HepG2 (cell line): ENCODE data around the gene ADAMTS14. TPM values are rescaled to one million over a fixed set of nuclear protein-coding genes. Genes with fewer than 3 reads are reported as not detected.

Source experiments
- ATAC-seq: fragments of 200-7000 bp; cut with Tn5 transposase; 3 replicates; pipeline ENCODE4 v1.9.1; 2020; ENCODE audit warnings: mild to moderate bottlenecking, moderate library complexity
- BruUV-seq: library from RNA; stranded (reverse); fragments of 400-500 nt; replicated peaks from 2 replicates; lab custom pipeline; 2021; lab: Mats Ljungman, UMichigan
- CTCF ChIA-PET: fragments of 300-600 bp; formaldehyde crosslinking; extraction: SDS; loops from one replicate; lab custom pipeline; 2021; ENCODE audit warnings: low total read pairs, inconsistent platforms, low intra/inter-chr PET ratio; lab: Yijun Ruan, JAX
- POLR2A ChIA-PET: fragments of 350-600 bp; sonication (Branson Sonifier 250); formaldehyde crosslinking; loops from one replicate; lab custom pipeline; 2020; ENCODE audit warnings: antibody characterized with exemption, inconsistent platforms; lab: Yijun Ruan, JAX
- DNase-seq: peaks from one replicate; pipeline ENCODE4 v3.0.0-alpha.2; 2015; ENCODE audit warnings: low spot score
- FAIRE-seq: peaks from 3 replicates; lab custom pipeline; 2011; peaks lifted over from hg19 to GRCh38; lab: Jason Lieb, UNC
- H2AFZ ChIP-seq: one replicate; pipeline ENCODE4 v1.6.1; 2011; ENCODE audit warnings: low read length, inconsistent platforms
- H3K27ac ChIP-seq: fragments of 300-600 bp; 3 replicates; pipeline ENCODE4 v1.8.0; 2011; ENCODE audit warnings: mixed run types, mild to moderate bottlenecking, mixed read lengths, low read length, inconsistent platforms; ENCODE audit not compliant: insufficient read depth; ENCODE audit errors: extremely low read length
- H3K27me3 ChIP-seq, 2 experiments: fragments of 200-600 bp in 1 of 2; 2 replicates in 1 of 2; 3 replicates in 1 of 2; pipeline versions ENCODE4 v1.6.0 to v1.8.0; 2011; ENCODE audit warnings: low read length in 2 of 2, mild to moderate bottlenecking in 2 of 2, moderate library complexity in 2 of 2, inconsistent platforms in 1 of 2; ENCODE audit not compliant: insufficient read depth in 2 of 2, control insufficient read depth in 1 of 2
- H3K36me3 ChIP-seq, 2 experiments: fragments of 200-600 bp in 1 of 2; replicated peaks in 1 of 2; 2 replicates in 1 of 2; 3 replicates in 1 of 2; pipeline versions ENCODE4 v1.5.1 to v1.8.0; 2011; ENCODE audit warnings: low read length in 2 of 2, inconsistent platforms in 1 of 2; ENCODE audit not compliant: insufficient read depth in 2 of 2, control insufficient read depth in 1 of 2
- H3K4me1 ChIP-seq: 2 replicates; pipeline ENCODE4 v1.5.1; 2012; ENCODE audit warnings: low read length, inconsistent platforms; ENCODE audit not compliant: insufficient read depth
- H3K4me2 ChIP-seq: 2 replicates; pipeline ENCODE4 v1.6.0; 2011; ENCODE audit warnings: low read depth, low read length, inconsistent platforms
- H3K4me3 ChIP-seq, 3 experiments: fragments of 200-600 bp in 1 of 3; sonication (generic), shearing (Covaris generic) in 1 of 3; replicated peaks in 1 of 3; 2 replicates each; pipeline ENCODE4 v1.5.1; 2011 to 2016; ENCODE audit warnings: low read length in 3 of 3, inconsistent platforms in 2 of 3, low read depth in 2 of 3, mild to moderate bottlenecking in 2 of 3, control low read depth in 1 of 3, mixed read lengths in 1 of 3; ENCODE audit not compliant: insufficient read depth in 1 of 3
- H3K79me2 ChIP-seq: one replicate; pipeline ENCODE4 v1.6.1; 2011; ENCODE audit warnings: low read length, inconsistent platforms; ENCODE audit not compliant: insufficient read depth
- H3K9ac ChIP-seq: 2 replicates; pipeline ENCODE4 v1.6.0; 2011; ENCODE audit warnings: mild to moderate bottlenecking, low read depth, low read length, inconsistent platforms; ENCODE audit not compliant: insufficient read depth
- H3K9me3 ChIP-seq: 2 replicates; pipeline ENCODE4 v1.5.1; 2012; ENCODE audit warnings: mild to moderate bottlenecking, low read length
- H4K20me1 ChIP-seq: 2 replicates; pipeline ENCODE4 v1.6.0; 2011; ENCODE audit warnings: inconsistent platforms, mild to moderate bottlenecking, low read length, moderate library complexity; ENCODE audit not compliant: insufficient read depth
- ATRX ChIP-seq: sonication (generic); formaldehyde crosslinking; IDR thresholded peaks from 2 replicates; pipeline ENCODE4 v1.4.0; 2020; ENCODE audit warnings: missing genetic modification reagents, borderline replicate concordance
- CSRNP1 ChIP-seq: sonication (generic); formaldehyde crosslinking; IDR thresholded peaks from 2 replicates; pipeline ENCODE4 v1.8.1; 2023; ENCODE audit warnings: mild to moderate bottlenecking, missing genetic modification reagents
- HNF1A ChIP-seq, 2 experiments: sonication (generic) in 1 of 2; formaldehyde crosslinking in 1 of 2; IDR thresholded peaks; 2 replicates each; pipeline versions ENCODE4 v1.4.0 to v1.6.1; 2016 to 2020; ENCODE audit warnings: borderline replicate concordance in 1 of 2, low read depth in 1 of 2, mild to moderate bottlenecking in 1 of 2, missing genetic modification reagents in 1 of 2
- IRF9 ChIP-seq: sonication (generic); formaldehyde crosslinking; IDR thresholded peaks from 2 replicates; pipeline ENCODE4 v1.8.0; 2022; ENCODE audit warnings: missing genetic modification reagents, mild to moderate bottlenecking, borderline replicate concordance
- KLF6 ChIP-seq: IDR thresholded peaks from 2 replicates; pipeline ENCODE4 v1.8.0; 2016; ENCODE audit warnings: missing biosample characterization, missing genetic modification reagents
- MATR3 ChIP-seq: sonication (generic); formaldehyde crosslinking; IDR thresholded peaks from 2 replicates; pipeline ENCODE4 v1.4.0; 2020; ENCODE audit warnings: missing genetic modification reagents
- MIXL1 ChIP-seq: IDR thresholded peaks from 2 replicates; pipeline ENCODE4 v1.6.1; 2016
- SMC3 ChIP-seq: IDR thresholded peaks from 2 replicates; pipeline ENCODE4 v1.6.1; 2011; ENCODE audit warnings: low read length, improper control_type of control experiment
- ZMYM4 ChIP-seq: sonication (generic); formaldehyde crosslinking; IDR thresholded peaks from 2 replicates; pipeline ENCODE4 v1.8.1; 2023; ENCODE audit warnings: mild to moderate bottlenecking, missing genetic modification reagents
- ZNF232 ChIP-seq: sonication (generic); formaldehyde crosslinking; IDR thresholded peaks from 2 replicates; pipeline ENCODE4 v1.4.0; 2020; ENCODE audit warnings: missing genetic modification reagents, borderline replicate concordance
- ZNF33B ChIP-seq: sonication (generic); formaldehyde crosslinking; IDR thresholded peaks from 2 replicates; pipeline ENCODE4 v1.5.1; 2020; ENCODE audit warnings: mild to moderate bottlenecking, missing genetic modification reagents
- ZNF569 ChIP-seq: sonication (generic); formaldehyde crosslinking; IDR thresholded peaks from 2 replicates; pipeline ENCODE4 v1.5.0; 2020; ENCODE audit warnings: mild to moderate bottlenecking, missing genetic modification reagents, moderate library complexity, borderline replicate concordance
- ZNF703 ChIP-seq: sonication (generic); formaldehyde crosslinking; IDR thresholded peaks from 2 replicates; pipeline ENCODE4 v1.5.1; 2020; ENCODE audit warnings: missing genetic modification reagents, mild to moderate bottlenecking, moderate library complexity, borderline replicate concordance
- ZSCAN22 ChIP-seq: sonication (generic); formaldehyde crosslinking; IDR thresholded peaks from 2 replicates; pipeline ENCODE4 v1.4.0; 2020; ENCODE audit warnings: mild to moderate bottlenecking, missing genetic modification reagents
- ZSCAN25 ChIP-seq: sonication (generic); formaldehyde crosslinking; IDR thresholded peaks from 2 replicates; pipeline ENCODE4 v1.8.0; 2022; ENCODE audit warnings: mild to moderate bottlenecking, missing genetic modification reagents
- WGBS: methylation state at CpG from one replicate; pipeline ENCODE4 v1.1.6; 2017; ENCODE audit warnings: low lambda C conversion rate; 5-methylcytosine and 5-hydroxymethylcytosine counted together
- in situ Hi-C: cut with HindIII; loops from 2 replicates; pipeline ENCODE4 v1.10.0; 2017; ENCODE audit warnings: low pct_unique_long_range_greater_than_20kb; ENCODE audit not compliant: extremely low pct_ligation_motif_present
- intact Hi-C: fragments of 100-400 bp; cut with micrococcal nuclease; formaldehyde crosslinking; loops from one replicate; pipeline ENCODE4 v1.10.0; 2022; ENCODE audit not compliant: unreplicated experiment
- polyA plus RNA-seq, 8 experiments: library from polyadenylated mRNA; depleted of rRNA in 3 of 8; stranded (reverse) in 7 of 8; unstranded in 1 of 8; fragments of >200 nt; fragmentation: Illumina TruSeq in 4 of 8; extraction: Trizol in 4 of 8; gene quantifications; 2 replicates each; pipeline versions ENCODE4 v1.2.1 to v1.2.3, GENCODE V29; 2011 to 2016; ENCODE audit warnings: low read depth in 4 of 8, missing spikeins in 1 of 8, mixed read lengths in 1 of 8; ENCODE audit not compliant: insufficient read depth in 1 of 8
- total RNA-seq, 5 experiments: library from RNA; depleted of rRNA; stranded (reverse); fragments of >200 nt; fragmentation: Illumina TruSeq; extraction: Trizol; gene quantifications; 2 replicates each; pipeline ENCODE4 v1.2.3, GENCODE V29; 2016; ENCODE audit warnings: low read depth in 1 of 5

ADAMTS14 gene
- total and polyA plus RNA-seq, 2 of the 13 experiments (the other 11 are each of a cell fraction or from before 2014, with no cell fraction given): 0.04 to 0.07 TPM

GRCh38 chr10:70634011-70634410 is 38.3 kb upstream of the ADAMTS14 start:
- ChIA-PET CTCF (no interaction called here), POLR2A (no interaction called here)
- Histone ChIP-seq H3K36me3 (no peaks in the 10 kb centered on the region), H3K9me3 (no peaks in the 10 kb centered on the region), H3K9ac (no peak overlapping the region), H3K79me2 (no peaks in the 10 kb centered on the region), H3K4me1 (no peaks in the 10 kb centered on the region), H3K4me2 (no peak overlapping the region), H3K27ac (no peak overlapping the region), H3K27me3 (peaks cover 0 to 6% of the 10 kb centered on the region in 2 experiments; a peak in 2 of 5 replicates), H3K4me3 (no peak overlapping the region), H2AFZ (no peak overlapping the region), H4K20me1 (no peaks in the 10 kb centered on the region)
- ATAC-seq (no peak), DNase-seq (no peak), FAIRE-seq (no peak)
- in situ Hi-C loops (no loop called here), intact Hi-C loops (no loop called here)
- no TSS peak for BruUV-seq
- TF ChIP-seq ZNF33B (CRISPR knock-in tag) (no peak), HNF1A (IDR thresholded peaks at IDR 0.05; ENCODE audit: low read depth) (no peak), HNF1A (CRISPR knock-in tag; IDR thresholded peaks at IDR 0.05; ENCODE audit: borderline replicate concordance) (no peak), SMC3 (no peak), IRF9 (no peak), ZNF569 (CRISPR knock-in tag) (no peak), MIXL1 (CRISPR knock-in tag) (no peak), ZMYM4 (CRISPR knock-in tag) (no peak), MATR3 (CRISPR knock-in tag) (no peak), ZNF232 (CRISPR knock-in tag) (no peak), KLF6 (CRISPR knock-in tag) (no peak), ZSCAN22 (CRISPR knock-in tag) (no peak), ZNF703 (no peak), ATRX (CRISPR knock-in tag) (no peak), CSRNP1 (CRISPR knock-in tag) (no peak), ZSCAN25 (no peak)
- WGBS: 18% methylated on average over 4 of the region's 4 CpGs
